ENCODE measurements around the gene PDCD11.
"Not testable (repeated sequence)": the region's sequence is repeated elsewhere in the genome, so short reads cannot be mapped to it uniquely, and the experiment has no call there.

PDCD11 gene

DNA sequence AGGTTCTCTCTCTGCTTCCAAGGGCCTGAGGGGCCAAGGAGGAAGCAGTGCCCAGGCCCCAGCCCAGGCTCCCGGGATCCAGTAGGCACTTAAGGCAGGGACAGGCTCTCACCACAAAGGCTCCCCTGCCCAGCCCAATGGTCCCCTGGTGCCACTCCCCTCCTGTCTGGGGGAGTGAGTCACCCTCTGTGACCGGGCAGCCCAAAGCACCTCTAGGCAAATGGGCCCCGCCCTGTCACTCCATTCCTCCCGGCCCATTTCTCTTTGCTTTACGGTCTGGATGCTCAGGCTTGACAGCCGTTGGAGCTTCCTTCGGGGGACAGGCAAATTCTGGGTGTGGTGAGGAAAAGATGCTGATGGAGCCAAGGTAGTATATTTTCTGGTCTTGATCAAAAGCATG lies 82.7 kb downstream of the PDCD11 start, which contains the start of gene CALHM3:
CALHM3 (minus strand) TSS at position 106 of the 400 bp plus-strand sequence. CDS start 208 bp downstream, outside the sequence.
- DNase-seq: peak; percentile 89

DNA sequence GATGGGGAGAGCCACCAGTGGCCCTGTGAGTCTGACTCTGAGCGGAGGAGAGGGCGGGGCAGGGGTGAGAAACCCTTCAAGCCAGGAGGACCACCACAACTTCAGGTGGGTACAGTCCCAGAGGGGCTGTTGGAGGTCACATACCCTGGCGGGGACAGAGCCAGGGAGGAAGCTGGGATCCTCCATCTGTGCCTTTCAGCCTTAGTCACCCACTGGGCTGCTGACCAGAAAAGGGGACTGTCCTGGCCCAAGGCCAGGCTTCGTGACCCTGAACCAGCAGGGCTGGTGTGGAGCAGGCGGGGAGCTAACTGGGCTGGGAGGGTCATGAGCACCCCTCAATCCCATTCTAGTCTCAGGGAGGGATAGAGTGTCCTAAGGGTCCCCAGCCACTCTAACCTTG lies 84.1 kb downstream of the PDCD11 start:
- DNase-seq: no peak

DNA sequence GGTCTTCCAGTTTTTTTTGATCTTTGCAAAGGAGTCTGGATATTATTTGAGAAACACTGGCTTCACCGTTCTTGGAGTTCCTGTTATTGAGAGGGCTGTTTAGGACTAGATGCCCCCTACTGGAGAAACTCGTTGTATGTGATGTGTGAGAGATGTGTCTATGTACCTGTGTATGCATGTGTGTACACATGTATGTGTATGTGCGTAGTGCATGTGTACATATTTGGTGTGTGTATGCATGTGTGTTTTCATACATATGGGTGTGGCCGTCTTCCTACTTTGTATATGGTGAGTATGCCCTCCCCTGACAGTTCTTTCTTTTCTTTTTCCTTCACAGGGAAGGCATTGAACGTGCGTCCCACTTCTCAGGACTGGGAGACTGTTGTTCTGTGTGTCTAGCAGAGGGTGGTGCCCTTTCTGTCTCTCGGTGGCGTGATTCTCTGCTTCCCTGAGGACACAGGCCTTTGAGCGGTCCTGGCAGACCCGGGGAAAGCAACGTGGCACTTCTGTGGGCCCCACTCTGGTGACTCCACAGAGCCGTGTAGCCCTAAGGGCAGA lies 85.6 kb downstream of the PDCD11 start:
- DNase-seq: no peak

DNA sequence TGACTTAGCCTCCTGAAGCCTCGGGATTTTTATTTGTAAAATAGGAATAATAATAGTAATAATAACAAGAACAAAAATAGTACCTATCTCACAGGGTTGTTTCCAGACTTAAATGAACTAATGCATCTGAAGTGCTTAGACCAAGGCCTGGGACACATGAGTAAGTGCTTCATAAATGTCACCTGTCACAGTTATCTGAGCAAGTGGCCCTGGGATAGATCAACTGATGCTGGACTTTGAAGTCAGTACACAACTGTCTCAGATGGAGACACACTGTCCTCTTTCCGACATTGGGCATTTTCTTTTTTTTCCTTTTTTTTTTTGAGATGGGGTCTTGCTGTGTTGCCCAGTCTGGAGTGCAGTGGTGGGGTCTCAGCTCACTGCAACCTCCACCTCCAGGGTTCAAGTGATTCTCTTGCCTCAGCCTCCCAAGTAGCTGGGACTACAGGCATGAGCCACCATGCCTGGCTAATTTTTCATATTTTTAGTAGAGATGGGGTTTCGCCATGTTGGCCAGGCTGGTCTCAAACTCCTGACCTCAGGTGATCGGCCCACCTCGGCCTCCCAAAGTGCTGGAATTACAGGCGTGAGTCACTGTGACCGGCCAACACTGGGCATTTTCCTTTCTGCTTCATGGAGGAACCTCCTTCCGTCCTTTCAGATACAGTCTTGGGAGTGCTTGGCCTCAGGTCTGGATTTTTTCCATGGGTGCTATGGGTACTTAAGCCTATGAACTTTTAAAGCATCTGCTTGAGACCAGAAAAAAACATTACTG lies 90.4 kb downstream of the PDCD11 start:
- not testable (repeated sequence) for DNase-seq

DNA sequence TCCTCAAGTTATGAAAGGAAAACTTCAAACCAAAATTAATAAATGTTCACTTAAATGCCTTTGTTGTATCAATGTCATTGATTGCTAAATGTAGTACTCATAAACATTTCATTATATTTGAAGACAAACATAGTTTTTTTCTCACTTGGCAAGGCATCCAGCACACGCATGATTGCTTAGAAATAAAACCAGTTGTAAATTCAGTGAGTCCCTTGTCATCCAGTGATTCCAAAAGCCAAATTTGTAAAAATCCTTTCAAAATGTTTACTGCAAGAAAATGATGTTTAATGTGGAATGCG lies 90.9 kb downstream of the PDCD11 start:
- DNase-seq: no peak

DNA sequence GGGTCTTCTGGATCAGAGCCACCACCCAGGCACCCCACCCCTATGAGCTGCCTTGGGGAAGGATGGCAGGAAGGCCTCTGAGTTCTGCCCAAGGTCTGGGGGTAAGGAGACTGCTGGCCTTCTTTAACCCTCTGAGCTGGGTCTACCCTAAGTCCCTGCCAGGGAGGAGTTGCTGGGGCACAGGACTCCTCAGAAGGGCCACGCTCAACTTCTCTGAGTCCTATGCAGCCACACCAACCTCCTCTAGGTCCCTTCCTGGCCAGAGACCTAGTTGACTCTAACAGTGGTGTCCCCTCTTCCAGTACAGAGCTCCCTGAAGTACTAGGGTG lies 94.5 kb downstream of the PDCD11 start:
- DNase-seq: no peak

DNA sequence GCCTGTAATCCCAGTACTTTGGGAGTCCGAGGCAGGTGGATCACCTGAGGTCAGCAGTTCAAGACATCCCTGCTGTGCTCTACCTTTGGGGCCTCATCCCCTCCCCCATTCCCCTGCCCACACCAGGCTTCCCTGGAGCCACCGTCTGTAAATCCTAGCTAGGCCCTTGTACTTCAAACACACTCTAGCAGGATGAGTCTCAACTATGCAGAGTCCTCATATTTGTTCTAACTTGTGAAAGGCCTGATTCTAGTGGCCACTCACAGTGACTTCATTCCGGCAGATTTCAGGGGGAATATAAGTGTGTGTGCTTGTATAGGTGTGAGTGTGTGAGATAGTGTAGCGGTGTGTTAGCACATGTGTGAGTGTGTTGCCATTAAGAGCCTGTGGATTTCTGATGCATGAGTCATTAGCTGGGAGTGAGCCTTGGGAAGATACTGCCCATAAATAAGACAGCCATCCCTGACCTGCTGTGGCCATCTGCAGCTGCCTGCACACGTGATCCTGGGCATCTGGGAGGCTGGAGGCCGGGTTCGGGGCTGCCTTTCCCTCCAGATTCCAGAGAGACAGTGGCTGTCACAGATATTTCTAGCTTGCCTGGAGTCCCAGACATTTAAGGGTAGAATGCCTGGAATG lies 95.4 kb downstream of the PDCD11 start:
- peak; percentile 97 for DNase-seq

DNA sequence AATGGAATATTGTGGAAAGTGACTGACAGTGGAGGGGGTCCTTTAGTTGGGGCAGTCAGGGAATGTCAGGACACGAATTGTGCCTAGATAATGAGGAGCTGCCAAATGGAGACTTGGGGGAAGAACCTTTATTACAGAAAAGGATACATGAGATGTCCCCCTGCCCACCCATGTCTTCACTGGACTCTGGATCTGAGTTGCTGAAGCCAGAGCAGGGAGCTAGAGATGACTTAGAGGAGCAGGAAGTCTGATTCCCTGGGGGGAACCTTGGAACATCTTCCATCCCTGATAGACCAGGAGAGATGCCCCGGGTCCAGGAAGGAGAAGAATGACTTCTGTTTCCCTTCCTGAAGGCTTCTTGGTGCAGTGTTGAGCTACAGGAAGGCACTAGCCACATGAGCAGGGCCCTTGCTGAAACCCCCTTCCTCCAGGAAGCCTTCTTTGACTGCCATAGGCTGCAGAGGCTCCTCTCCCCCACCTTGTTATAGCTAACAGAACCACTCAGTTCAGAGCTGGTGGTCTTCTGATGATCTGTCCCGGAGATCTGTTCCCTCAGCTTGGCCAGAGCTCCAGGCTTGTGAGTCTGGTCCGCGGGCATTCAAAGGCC lies 96.3 kb downstream of the PDCD11 start:
- DNase-seq: no peak

DNA sequence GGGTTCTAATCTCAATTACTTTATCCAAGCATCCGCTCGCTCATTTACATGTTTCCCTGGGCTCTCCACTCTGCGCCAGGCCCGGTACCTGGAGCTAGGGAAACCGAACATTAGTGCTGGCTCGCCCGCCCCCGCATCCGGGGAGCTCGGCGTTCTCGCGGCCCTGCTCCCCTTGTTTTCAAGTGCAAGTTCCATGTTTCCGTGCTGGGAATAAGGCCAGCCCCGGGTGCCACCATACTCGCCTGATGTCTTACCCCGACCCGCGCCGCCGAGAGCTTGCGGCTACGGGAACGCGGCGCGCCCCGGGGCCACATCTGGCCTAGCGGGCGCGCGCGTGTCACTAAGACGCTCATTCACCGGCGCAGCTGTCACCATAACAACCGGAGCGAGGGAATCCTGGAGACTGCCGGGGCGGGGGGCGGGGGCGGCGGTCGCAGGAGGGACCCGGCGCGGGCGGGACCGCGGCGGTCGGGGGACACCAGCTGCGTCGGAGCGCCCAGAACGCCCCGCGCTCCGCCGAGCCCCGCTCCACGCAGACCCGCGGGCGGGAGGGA lies 97.0 kb downstream of the PDCD11 start, which contains the start of gene NEURL1:
NEURL1 (plus strand) TSS at position 344 of the 554 bp plus-strand sequence. CDS start 683 bp downstream, outside the sequence.
- no peak for DNase-seq

DNA sequence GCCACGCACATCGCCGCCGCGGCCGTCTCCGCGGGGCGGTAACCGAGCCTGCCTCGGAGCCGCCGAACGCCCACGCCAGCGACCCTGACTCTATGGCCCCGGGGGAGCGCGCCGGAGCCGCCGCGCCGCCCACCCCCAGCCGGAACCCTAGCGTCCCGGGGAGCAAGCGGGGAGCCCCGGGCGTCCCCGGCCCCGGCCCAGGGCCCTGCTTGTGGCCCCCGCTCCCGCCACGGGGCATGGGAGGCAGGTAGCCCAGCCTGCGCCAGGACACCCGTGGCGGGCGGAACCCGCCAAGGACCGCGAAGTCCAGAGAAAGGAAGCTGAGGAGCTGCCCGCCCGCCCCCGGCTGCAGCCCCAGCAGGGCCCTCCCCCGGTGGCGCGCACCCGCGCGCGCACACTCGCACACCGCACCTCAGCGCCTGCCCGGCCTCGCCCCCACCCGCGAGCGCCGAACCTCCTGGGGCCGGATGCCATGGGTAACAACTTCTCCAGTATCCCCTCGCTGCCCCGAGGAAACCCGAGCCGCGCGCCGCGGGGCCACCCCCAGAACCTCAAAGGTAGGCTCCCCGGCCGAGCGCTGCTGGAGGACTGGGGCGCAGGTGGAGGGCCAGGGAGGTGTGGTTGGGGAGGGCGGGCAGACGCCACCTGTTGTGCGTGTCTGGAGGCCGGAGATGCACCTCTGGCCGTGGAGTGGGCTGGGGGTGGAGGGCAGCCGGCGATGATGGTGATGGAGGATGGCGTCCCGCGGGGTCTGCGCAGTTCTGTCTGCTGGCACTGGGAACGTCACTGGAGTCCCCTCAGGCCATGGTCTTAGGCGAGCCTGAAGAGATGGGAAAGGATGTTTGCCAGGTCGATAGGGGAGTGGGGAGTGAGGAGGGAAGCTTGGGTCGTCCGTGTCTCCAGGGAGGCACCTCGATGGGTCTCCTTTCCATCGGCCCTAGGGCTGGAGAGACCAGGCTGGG lies 97.8 kb downstream of the PDCD11 start:
- no peak for DNase-seq

DNA sequence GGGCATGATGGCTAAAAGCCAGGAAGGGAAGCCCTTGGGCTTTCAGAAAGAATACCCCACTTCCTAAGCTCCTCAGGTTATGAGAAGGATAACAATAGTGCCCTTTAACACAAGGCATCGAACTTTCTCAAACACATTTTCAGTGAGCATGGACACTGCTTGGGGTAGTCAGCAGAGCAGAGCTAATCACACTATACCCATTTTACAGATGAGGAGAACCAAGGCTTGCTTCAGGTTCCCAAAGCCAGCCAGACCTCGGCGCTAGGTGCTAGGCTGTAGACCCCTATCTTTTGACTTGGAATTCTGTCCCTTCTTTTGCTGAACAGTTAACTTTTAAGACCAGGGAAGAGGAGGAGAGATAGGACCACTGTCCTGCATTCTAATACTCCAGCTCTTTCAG lies 98.9 kb downstream of the PDCD11 start:
- DNase-seq: no peak

Data from islet precursor cell (in vitro differentiated cells).